HL-60/S4 treated with phorbol 12-myristate 13-acetate at 8.2 ng/mL for 4 days and 3 days (cell line): ENCODE results near the gene PCDHGB1.
"Not testable (repeated sequence)": the region's sequence is repeated elsewhere in the genome, so short reads cannot be mapped to it uniquely, and the experiment has no call there.

Experiments used
- in situ Hi-C: fragments of 300-500 bp; cut with MboI; formaldehyde crosslinking; loops from 2 replicates; pipeline ENCODE4 v1.15.0; 2022; ENCODE audit warnings: low sequenced_read_pairs

PCDHGB1 gene

GRCh38 chr5:141345327-141345726 lies 4.6 kb upstream of the PCDHGB1 start:
- in situ Hi-C loops, result no loop called here

DNA sequence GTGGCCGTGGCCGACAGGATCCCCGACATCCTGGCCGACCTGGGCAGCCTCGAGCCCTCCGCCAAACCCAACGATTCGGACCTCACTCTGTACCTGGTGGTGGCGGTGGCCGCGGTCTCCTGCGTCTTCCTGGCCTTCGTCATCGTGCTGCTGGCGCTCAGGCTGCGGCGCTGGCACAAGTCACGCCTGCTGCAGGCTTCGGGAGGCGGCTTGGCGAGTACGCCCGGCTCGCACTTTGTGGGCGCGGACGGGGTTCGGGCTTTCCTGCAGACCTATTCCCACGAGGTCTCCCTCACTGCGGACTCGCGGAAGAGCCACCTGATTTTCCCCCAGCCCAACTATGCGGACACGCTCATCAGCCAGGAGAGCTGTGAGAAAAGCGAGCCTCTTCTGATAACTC lies 3.9 kb upstream of the PCDHGB1 start:
- in situ Hi-C loops, result not testable (repeated sequence)

- in situ Hi-C loops, result no loop called here
These were observed 1.7 kb downstream of the PCDHGB1 start for GRCh38 chr5:141351591-141351990.

- in situ Hi-C loops, result no loop called here
These were observed 5.1 kb downstream of the PCDHGB1 start, which contains the start of gene PCDHGA4 for GRCh38 chr5:141354900-141355469. PCDHGA4 (plus strand) TSS chr5:141355021; CDS start chr5:141355108, 87 bp downstream.

- in situ Hi-C loops, result no loop called here
These were observed 5.7 kb downstream of the PCDHGB1 start for GRCh38 chr5:141355641-141356040.

DNA sequence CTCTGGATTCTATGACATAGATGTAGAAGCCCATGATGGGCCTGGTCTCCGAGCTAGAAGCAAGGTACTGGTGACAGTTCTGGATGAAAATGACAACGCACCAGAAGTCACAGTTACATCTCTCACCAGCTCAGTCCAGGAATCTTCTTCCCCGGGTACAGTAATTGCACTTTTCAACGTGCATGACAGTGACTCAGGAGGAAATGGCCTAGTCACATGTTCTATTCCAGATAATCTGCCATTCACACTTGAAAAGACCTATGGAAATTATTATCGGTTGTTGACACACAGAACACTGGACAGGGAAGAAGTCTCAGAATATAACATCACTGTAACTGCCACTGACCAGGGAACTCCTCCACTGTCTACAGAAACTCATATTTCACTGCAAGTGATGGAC lies 6.2 kb downstream of the PCDHGB1 start:
- in situ Hi-C loops, result no loop called here

GRCh38 chr5:141356950-141357349 lies 7.1 kb downstream of the PCDHGB1 start:
- in situ Hi-C loops, result no loop called here

DNA sequence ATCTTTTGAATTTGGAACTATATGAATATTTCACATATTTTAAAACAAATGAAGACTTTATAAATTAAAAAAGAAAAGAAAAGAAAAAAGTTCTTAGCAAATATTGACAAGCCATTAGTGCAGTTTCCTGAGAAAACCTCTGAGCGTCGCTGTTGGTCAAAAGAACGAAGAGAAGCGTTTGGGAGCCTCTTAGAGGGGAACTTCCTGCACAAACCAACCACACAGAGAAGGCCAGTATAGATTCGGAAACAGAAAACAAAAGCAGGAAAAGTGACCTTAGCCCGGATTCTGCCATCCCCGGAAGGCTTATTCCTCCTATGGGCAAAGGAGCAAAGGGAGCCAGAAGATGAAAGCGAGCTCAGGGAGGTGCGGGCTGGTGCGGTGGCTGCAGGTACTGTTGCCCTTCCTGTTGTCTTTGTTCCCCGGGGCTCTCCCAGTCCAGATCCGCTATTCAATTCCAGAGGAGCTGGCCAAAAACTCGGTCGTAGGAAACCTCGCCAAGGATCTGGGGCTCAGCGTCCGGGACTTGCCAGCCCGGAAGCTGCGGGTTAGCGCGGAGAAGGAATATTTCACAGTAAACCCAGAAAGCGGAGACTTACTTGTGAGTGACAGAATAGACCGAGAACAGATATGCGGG lies 10.0 kb downstream of the PCDHGB1 start, which contains the start of gene PCDHGB2:
PCDHGB2 (plus strand) TSS at position 205 of the 637 bp plus-strand sequence; CDS start at position 347, 142 bp downstream.
- in situ Hi-C loops, result no loop called here

- in situ Hi-C loops, result no loop called here
These were observed 10.8 kb downstream of the PCDHGB1 start for GRCh38 chr5:141360685-141361084.

DNA sequence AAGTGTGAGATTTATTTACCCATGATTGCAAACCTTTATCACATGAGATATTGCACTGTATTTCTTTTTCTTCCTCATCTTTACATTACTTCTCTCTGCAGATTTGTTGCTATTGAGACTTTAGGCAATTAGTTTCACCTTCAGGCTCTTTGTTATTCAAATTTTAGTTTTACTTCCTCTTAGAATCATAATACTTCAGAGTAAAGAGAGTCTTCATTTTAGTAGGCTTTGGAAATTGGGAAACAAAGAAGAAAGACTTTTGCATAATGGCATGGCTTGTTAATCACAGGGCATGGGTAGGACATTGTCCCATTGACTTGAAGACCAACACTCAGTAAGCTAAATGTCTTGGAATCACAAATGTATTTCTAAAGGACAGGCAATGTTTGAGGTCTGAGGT lies 12.8 kb downstream of the PCDHGB1 start:
- in situ Hi-C loops, result no loop called here

GRCh38 chr5:141363952-141364660 lies 14.2 kb downstream of the PCDHGB1 start, which contains the start of gene PCDHGA5:
PCDHGA5 (plus strand) TSS chr5:141364162; CDS start chr5:141364331, 169 bp downstream.
- in situ Hi-C loops, result no loop called here

DNA sequence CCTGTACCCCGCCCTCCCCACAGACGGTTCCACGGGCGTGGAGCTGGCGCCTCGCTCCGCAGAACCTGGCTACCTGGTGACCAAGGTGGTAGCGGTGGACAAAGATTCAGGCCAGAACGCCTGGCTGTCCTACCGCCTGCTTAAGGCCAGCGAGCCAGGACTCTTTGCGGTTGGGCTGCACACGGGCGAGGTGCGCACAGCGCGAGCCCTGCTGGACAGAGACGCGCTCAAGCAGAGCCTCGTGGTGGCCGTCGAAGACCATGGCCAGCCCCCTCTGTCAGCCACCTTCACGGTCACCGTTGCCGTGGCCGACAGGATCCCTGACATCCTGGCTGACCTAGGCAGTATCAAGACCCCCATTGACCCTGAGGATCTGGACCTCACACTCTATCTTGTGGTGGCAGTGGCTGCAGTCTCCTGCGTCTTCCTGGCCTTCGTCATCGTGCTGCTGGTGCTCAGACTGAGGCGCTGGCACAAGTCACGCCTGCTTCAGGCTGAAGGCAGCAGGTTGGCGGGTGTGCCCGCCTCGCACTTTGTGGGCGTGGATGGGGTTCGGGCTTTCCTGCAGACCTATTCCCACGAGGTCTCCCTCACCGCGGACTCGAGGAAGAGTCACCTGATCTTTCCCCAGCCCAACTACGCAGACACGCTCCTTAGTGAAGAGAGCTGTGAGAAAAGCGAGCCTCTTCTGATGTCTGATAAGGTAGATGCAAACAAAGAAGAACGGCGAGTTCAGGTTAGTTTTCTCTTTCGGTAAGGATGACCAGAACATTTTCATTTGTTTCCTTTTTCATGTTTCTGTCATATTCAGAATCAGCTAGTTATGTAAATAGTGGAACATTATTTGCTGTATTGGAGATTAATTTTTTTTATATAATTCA lies 16.4 kb downstream of the PCDHGB1 start:
- in situ Hi-C loops, result no loop called here

GRCh38 chr5:141369994-141370848 lies 20.3 kb downstream of the PCDHGB1 start, which contains the start of gene PCDHGB3:
PCDHGB3 (plus strand) TSS chr5:141370242; CDS start chr5:141370395, 153 bp downstream.
- in situ Hi-C loops, result no loop called here

DNA sequence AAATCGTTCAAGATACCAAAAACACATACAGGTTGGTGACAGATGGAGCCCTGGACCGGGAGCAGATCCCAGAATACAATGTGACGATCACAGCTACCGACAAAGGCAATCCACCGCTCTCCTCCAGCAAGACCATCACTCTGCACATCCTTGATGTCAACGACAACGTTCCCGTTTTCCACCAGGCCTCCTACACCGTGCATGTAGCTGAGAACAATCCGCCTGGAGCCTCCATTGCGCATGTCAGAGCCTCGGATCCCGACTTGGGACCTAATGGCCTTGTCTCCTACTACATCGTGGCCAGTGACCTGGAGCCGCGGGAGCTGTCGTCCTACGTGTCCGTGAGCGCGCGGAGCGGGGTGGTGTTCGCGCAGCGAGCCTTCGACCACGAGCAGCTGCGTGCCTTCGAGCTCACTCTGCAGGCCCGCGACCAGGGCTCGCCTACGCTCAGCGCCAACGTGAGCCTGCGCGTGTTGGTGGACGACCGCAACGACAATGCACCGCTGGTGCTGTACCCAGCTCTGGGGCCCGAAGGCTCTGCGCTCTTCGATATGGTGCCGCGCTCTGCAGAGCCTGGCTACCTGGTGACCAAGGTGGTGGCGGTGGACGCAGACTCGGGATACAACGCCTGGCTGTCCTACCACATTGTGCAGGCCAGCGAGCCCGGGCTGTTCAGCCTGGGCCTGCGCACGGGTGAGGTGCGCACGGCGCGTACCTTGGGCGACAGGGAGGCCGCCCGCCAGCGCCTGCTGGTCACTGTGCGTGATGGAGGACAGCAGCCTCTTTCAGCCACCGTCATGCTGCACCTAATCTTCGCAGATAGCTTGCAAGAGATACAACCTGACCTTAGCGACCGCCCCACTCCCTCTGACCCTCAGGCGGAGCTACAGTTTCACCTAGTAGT lies 21.9 kb downstream of the PCDHGB1 start:
- in situ Hi-C loops, result no loop called here

DNA sequence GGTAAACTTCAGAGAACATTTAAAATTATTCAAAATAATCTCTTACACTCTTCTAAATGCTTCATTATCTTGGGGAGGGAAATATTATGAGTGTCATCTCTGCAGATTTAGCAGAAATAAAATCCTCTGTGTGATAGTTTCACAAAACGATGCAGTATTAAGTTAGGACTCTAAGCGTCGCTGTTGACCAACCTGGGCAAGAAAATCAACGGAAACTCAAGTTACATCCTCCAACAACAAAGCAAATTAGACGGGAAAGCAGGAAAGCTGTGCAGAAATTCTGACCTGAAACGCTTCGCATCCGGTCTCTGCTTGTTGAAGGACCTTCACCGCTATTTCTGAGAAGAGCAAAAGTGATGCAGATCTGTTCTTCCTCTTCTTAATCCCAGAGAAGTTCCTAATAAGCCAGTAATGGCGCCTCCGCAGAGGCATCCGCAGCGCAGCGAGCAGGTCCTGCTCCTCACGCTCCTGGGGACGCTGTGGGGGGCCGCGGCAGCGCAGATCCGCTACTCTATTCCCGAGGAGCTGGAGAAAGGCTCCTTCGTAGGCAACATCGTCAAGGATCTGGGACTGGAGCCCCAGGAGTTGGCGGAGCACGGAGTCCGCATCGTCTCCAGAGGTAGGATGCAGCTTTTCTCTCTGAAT lies 23.9 kb downstream of the PCDHGB1 start, which contains the start of gene PCDHGA6:
PCDHGA6 (plus strand) TSS at position 219 of the 645 bp plus-strand sequence; CDS start at position 412, 193 bp downstream.
- in situ Hi-C loops, result no loop called here

- in situ Hi-C loops, result no loop called here
These were observed 24.7 kb downstream of the PCDHGB1 start for GRCh38 chr5:141374627-141375026.

DNA sequence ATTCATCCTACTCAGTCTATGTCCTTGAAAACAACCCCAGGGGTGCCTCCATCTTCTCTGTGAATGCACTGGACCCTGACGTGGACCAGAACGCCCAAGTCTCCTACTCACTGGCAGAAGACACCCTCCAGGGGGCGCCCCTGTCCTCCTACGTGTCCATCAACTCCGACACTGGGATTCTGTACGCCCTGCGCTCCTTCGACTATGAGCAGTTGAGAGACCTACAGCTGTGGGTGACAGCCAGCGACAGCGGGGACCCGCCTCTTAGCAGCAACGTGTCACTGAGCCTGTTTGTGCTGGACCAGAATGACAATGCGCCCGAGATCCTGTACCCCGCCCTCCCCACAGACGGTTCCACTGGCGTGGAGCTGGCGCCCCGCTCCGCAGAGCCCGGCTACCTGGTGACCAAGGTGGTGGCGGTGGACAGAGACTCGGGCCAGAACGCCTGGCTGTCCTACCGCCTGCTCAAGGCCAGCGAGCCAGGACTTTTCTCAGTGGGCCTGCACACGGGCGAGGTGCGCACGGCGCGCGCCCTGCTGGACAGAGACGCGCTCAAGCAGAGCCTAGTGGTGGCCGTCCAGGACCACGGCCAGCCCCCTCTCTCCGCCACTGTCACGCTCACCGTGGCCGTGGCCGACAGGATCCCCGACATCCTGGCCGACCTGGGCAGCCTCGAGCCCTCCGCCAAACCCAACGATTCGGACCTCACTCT lies 25.7 kb downstream of the PCDHGB1 start:
- in situ Hi-C loops, result not testable (repeated sequence)
